Measurements from ENCODE around the gene AHRR. TPM values are rescaled to one million over a fixed set of nuclear protein-coding genes. Genes with fewer than 3 reads are reported as not detected.

AHRR gene
- total RNA-seq, 2 experiments from 2014 or later, result 2.2 to 3.4 TPM

GRCh38 chr5:318341-318897 lies 3.1 kb upstream of the AHRR start:
- no TSS peak for BruUV-seq (replicated peaks)
- DNase-seq (ENCODE audit: low spot score), result no peak
- CTCF ChIA-PET (ENCODE audit: unreplicated experiment), result no interaction called here
- Histone ChIP-seq H2AFZ (ENCODE audit: low read length) (no peak overlapping the region), H3K4me1 (ENCODE audit: insufficient read depth, low read length, poor library complexity, severe bottlenecking) (no peaks in the 10 kb centered on the region), H3K4me3 (ENCODE audit: low read depth, low read length, poor library complexity, severe bottlenecking) (no peak overlapping the region), H3K27ac (ENCODE audit: low read depth, low read length, poor library complexity, severe bottlenecking) (no peak overlapping the region), H4K20me1 (ENCODE audit: insufficient read depth, low read length) (no peaks in the 10 kb centered on the region), H3K36me3 (ENCODE audit: insufficient read depth, low read length) (peaks cover 14% of the 10 kb centered on the region; the same call in 1 of the 2 replicates), H3K9me3 (ENCODE audit: low read length) (no peaks in the 10 kb centered on the region), H3K9me2 (ENCODE audit: insufficient read depth, low read length) (no peaks in the 10 kb centered on the region), H3K79me2 (ENCODE audit: insufficient read depth, low read depth, low read length) (no peaks in the 10 kb centered on the region), H3K4me2 (ENCODE audit: low read length) (no peak overlapping the region)
- POLR2A ChIA-PET, result no interaction called here
- TF ChIP-seq, protein P1, sequence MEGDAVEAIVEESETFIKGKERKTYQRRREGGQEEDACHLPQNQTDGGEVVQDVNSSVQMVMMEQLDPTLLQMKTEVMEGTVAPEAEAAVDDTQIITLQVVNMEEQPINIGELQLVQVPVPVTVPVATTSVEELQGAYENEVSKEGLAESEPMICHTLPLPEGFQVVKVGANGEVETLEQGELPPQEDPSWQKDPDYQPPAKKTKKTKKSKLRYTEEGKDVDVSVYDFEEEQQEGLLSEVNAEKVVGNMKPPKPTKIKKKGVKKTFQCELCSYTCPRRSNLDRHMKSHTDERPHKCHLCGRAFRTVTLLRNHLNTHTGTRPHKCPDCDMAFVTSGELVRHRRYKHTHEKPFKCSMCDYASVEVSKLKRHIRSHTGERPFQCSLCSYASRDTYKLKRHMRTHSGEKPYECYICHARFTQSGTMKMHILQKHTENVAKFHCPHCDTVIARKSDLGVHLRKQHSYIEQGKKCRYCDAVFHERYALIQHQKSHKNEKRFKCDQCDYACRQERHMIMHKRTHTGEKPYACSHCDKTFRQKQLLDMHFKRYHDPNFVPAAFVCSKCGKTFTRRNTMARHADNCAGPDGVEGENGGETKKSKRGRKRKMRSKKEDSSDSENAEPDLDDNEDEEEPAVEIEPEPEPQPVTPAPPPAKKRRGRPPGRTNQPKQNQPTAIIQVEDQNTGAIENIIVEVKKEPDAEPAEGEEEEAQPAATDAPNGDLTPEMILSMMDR (conservative IDR thresholded peaks at IDR 0.05; ENCODE audit: low read length), result no peak
- TF ChIP-seq EZH2phosphoT487 (IDR thresholded peaks at IDR 0.05; ENCODE audit: borderline replicate concordance, low read depth, low read length), result no peak
- intact Hi-C loops (cut with micrococcal nuclease; ENCODE audit: unreplicated experiment), result no loop called here

DNA sequence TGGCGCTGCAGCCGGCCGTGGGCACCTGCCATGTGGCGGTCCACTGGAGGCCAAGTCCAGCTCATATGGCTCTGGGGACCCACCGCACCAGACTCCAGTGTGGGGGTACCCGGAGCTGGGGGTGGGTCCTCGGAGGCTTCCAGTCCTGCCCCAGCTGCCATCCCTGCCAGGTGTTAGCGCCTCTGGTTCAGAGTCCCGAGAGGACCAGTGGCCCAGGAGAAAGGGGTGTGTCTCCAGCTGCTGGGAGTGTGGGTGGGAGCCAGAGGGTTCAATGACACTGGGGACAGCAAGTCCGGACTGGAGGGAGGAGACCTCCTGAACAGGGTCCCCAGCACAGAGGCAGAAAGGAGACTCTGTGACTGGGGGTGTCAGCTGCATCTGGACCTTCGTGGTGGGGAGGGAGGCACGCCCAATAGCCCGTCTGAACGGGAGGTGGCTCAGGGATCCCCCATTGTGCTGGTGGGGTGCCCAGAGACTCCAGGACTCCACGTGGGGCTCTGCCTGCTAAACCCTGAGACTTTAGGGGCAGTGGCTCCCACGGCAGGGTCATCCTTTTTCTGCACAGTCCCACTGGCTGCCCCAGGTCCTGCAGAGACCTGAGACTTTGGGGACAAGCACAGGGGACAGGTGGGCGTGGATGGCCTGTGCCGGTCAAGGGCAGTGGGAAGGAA lies 2.4 kb upstream of the AHRR start:
- CTCF ChIA-PET (ENCODE audit: unreplicated experiment), result no interaction called here

More for the DNA sequence above, 2.4 kb upstream of the AHRR start:
- POLR2A ChIA-PET, result no interaction called here
- Histone ChIP-seq H3K79me2 (ENCODE audit: insufficient read depth, low read depth, low read length) (no peaks in the 10 kb centered on the region), H3K9me3 (ENCODE audit: low read length) (no peaks in the 10 kb centered on the region), H3K9me2 (ENCODE audit: insufficient read depth, low read length) (no peaks in the 10 kb centered on the region), H3K4me1 (ENCODE audit: insufficient read depth, low read length, poor library complexity, severe bottlenecking) (no peaks in the 10 kb centered on the region), H3K4me3 (ENCODE audit: low read depth, low read length, poor library complexity, severe bottlenecking) (no peak overlapping the region), H3K27ac (ENCODE audit: low read depth, low read length, poor library complexity, severe bottlenecking) (no peak overlapping the region), H3K4me2 (ENCODE audit: low read length) (no peak overlapping the region), H2AFZ (ENCODE audit: low read length) (no peak overlapping the region), H3K36me3 (ENCODE audit: insufficient read depth, low read length) (peaks cover 14% of the 10 kb centered on the region; the same call in 1 of the 2 replicates), H4K20me1 (ENCODE audit: insufficient read depth, low read length) (no peaks in the 10 kb centered on the region)
- intact Hi-C loops (cut with micrococcal nuclease; ENCODE audit: unreplicated experiment), result no loop called here
- no peak for TF ChIP-seq EZH2phosphoT487 (IDR thresholded peaks at IDR 0.05; ENCODE audit: borderline replicate concordance, low read depth, low read length)
- TF ChIP-seq, protein P1 (conservative IDR thresholded peaks at IDR 0.05; ENCODE audit: low read length), result no peak
- BruUV-seq (replicated peaks), result no TSS peak
- DNase-seq (ENCODE audit: low spot score), result no peak

Measured in OCI-LY7 (cell line).